Activated gamma-delta T cell (primary cell): ENCODE results near the gene MYO9A.
"Not testable (repeated sequence)": the region's sequence is repeated elsewhere in the genome, so short reads cannot be mapped to it uniquely, and the experiment has no call there.

Source experiments
- DNase-seq: peaks from one replicate; lab custom pipeline; 2025; lab: John Stamatoyannopoulos, UW

MYO9A gene

DNA sequence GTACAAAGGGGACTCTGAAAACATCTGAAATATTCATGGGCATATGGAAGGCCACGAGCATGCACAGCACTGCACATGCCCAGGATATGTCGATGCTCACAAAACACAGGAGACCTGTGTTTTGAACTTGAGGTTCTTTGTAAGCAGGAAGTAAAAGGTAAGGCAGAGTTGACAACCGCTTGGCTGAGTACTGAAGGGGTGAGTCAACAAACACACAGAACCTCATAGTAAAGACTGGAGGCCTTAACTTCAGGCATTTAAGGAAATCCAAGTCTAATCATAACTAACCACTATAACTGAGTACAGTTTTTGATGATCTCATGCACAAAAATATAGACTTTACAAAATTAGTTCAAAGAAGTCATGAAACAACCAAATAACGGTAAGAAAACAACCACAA is 80.6 kb downstream of the MYO9A start:
- DNase-seq, result no peak

DNA sequence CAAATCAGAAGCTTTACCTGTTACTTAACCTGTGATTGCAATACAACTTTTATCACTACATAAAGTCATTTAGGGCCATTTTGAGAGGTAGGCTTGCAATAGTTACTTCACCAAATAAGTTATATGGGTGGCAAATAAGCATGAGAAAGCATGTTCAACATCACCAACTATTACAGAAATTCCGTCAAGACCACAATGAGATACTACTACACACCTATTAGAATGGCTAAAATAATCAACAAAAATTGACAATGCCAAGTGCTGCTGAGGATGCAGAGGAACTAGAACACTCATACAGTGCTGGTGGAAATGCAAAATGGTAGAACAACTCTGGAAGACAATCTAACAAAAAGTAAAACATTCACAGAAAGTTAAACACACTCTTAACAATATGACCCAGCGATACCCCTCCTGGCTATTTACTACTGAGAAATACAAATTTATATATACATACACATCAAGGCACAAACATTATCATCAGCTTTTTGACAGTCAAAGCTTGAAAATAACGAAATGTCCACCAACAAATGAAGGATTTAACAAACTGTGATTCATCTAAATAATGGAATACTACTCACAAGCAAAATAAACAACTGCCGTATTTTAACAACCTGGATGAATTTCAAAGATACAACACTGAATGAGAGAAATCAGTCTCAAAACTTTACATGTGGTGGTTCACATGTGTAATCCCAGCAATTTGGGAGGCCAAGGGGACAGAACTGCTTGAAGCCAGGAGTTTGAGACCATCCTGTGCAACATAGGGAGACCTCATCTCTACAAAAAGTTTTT is 82.9 kb downstream of the MYO9A start:
- DNase-seq, result no peak

DNA sequence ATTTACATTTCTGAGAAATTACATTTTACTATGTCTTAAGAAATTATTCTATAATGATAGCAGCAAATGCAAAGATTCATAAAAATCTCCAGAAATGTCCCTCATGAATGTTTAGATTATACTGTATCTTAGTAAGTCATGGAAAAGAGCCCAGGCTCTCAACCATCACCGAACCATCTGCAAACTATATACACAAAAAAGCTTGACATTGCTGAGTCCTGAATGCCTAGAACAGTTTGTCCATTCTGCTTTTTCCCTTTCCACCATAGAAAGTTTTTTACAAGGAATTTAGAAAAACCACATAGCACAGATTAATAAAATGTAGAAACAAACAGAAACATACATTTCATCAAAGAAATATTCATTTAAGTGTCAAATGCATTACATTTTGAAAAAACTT is 83.6 kb downstream of the MYO9A start:
- DNase-seq, result no peak

DNA sequence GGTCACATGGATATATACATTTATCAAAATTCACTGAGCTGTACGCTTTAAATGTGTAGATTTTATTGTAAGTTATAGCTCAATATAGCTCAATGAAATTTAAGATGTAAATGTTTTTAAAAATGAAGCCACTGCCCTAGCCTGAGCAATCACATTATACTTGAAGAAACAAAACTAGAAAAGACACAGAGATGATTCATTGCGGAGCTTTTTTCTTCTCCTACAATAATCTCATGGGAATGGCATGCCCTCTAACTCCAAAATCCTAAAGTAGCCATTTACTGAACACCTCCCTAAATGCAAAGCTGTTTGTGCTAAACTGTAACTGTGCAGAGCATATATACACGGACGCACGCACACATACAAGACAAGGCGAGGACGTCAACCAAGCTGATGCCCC is 84.2 kb downstream of the MYO9A start:
- no peak for DNase-seq

DNA sequence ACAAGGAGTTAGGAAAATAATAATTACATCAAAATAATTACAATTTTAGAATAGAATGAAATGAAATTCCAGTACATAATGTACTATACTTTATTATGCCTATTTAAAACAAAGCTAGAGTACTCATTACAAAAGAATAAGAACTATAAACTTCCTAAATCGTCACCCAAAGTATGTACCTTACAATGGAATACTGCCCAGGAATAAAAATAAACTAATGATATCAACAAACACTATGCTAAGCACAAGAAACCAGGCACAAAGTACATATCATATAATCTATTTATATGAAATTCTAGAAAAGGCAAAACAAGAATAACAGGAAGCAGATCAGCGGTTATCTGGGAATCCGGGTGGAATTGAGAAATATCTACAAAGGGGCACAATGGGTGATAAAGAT is 84.7 kb downstream of the MYO9A start:
- no peak for DNase-seq

DNA sequence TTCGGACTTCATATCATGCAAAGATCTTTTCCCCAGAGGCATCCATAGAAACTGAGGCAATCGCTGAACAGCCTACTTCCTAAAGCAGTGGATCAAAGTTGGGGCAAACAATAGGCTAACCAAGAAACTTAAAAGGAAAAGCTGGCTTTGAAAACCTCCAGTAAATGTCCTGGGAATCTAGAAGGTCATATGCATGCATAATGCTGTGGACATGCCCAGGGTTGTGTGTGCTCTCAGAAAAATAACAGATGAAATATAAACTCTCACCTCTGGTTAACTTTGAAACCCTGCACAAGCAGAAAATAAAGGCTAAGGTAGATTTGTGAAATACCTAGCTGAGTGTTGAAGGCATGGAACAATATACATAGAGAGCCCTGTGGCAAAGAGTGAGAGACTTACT is 96.3 kb downstream of the MYO9A start:
- DNase-seq, result no peak

DNA sequence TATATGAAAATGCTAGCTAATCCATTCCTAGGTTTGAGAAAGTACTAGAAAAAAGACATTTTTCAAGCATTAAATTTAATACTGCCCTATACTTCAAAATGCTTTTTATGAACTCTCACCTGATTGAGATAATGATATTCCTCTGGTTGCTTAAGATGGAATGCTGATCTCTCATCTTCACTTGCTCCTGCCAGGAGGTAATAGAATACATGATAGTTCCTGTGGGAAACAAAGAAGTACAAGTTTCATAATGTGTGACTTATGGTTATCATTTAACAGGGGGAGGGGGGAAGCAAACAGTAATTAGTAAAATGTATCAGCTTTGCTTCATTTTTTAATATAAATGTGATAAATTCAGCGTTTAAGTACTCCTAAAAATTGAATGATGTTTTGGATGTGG is 97.2 kb downstream of the MYO9A start:
- no peak for DNase-seq

DNA sequence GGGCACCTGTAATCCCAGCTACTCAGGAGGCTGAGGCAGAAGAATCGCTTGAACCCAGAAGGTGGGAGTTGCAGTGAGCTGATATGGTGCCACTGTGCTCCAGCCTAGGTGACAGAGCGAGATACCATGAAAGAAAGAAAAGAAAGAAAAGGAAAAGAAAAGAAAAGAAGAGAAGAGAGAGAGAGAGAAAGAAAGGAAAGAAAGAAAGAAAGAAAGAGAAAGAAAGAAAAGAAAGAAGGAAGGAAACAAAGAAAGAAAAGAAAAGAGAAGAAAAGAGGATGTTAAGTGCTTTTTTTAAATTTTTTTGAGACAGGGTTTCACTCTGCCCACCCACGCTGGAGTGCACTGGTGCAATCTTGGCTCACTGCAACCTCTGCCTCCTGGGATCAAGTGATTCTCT is 103.4 kb downstream of the MYO9A start:
- DNase-seq, result not testable (repeated sequence)

DNA sequence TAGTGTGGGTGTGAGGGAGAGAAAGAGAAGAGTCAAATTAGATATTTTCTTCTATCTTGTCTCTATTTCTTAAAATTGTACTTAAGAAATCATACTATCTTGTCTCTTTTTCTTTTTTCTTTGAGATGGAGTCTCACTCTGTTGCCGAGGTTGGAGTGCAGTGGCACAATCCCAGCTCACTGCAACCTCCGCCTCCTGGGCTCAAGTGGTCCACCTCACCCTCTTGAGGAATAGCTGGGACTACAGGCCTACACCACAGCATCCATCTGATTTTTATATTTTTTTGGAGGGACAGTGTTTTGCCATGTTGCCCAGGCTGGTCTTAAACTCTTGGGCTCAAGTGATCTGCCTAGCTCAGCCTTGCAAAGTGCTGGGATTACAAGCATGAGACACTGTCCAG is 104.2 kb downstream of the MYO9A start:
- DNase-seq, result no peak

DNA sequence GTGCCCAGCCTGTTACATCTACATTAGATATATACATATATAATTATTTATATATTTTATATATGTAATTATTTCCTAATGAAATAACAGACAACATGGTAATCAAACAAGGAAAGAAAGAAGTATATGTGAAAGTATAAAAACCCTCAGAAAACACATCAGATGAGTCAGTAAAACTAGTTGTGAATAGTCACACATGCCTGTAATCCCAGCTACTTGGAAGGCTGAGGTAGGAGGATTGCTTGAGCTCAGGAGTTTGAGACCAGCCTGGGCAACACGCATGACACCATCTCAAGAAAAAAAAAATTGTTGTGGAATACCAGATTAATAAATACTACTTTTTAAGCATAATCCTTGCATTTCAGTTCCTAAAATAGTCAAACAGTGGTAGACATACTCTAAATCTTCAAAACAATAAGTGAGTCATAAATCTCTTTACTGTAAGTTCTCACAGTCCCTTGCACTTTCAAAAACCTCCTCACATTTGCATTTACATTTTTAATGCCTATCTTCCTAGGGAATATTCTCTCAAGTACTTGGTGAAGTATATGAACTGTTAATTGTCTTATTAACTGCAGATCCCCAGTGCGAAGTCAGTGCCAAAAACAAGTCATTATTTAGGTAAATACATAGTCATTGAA is 106.5 kb downstream of the MYO9A start:
- DNase-seq, result no peak

DNA sequence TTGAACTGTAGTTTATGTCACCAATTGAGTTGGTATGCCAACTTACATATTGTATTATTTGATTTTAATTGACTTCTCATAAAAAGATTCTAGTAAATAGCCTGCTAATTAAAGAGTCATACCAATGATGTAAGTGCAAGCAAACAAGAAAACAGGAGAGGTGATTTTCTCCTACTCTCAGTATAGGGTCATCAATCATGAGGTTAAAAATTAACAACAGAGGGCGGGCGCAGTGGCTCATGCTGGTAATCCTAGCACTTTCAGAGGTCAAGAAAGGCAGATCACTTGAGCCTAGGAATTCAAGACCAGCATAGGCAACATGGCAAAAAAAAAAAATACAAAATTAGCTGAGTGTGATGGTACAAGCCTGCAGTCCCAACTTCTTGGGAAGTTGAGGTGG is 108.7 kb downstream of the MYO9A start:
- DNase-seq, result no peak

DNA sequence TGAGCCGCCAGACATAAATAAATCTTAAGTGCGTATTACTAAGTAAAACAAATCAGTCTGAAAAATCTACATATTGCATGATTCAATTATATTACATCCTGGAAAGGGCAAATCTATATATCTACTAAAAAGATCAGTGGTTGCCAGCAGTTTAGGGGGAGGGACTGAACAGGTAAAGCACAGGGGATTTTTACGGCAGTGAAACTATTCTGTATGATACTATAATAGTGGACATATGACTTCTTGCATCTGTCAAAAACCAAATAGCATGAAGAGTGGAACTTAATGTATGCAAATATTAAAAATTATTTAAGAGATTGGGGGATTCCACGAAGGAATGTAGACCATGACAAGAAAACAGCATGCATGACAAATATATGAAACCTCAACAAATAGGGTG is 111.6 kb downstream of the MYO9A start:
- DNase-seq, result no peak

DNA sequence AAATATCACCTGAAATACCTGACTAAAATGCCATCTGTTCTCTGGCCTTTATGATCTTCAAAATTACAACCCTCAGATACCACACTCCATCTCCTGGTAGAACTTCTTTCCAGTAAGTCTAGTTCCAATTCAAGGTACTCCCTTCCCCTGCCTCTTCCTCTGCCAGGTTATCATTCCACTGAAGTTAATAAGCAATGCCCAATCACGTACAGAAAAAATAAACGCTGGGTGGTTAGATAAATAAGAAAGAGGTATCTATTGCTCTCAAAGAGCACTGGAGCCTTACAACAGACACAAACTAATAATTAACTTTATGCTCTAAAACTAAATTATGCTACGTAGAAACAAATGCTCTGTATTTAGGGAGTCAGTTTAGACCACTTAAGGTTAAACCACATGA is 112.5 kb downstream of the MYO9A start:
- no peak for DNase-seq

DNA sequence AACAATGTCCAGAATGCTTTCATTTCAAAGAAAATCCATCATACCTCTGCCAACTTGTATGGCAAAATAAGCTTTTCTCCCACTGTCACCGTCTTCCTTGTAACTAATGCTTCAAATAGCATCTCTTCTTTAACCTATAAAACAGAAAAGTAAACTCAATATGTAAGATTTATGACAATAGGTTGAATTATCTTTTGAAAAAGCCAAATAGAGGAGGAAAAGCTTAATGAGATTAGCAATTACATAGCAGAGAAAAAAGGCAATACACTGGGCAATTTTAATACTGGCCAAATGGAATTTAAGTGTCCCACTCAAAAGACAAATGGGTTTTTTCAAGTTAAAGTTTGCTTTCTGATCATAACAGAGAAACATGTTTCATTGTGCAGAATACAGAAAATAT is 118.1 kb downstream of the MYO9A start:
- no peak for DNase-seq

DNA sequence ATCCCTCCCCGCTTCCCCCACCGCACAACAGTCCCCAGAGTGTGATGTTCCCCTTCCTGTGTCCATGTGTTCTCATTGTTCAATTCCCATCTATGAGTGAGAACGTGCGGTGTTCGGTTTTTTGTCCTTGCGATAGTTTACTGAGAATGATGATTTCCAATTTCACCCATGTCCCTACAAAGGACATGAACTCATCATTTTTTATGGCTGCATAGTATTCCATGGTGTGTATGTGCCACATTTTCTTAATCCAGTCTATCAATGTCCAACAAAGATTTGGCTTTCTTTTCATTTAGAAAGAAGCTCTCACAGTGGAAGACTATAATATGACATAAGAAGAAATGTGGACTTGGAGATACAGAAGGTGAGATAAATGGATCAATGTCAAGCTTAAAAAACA is 119.2 kb downstream of the MYO9A start:
- DNase-seq, result not testable (repeated sequence)

DNA sequence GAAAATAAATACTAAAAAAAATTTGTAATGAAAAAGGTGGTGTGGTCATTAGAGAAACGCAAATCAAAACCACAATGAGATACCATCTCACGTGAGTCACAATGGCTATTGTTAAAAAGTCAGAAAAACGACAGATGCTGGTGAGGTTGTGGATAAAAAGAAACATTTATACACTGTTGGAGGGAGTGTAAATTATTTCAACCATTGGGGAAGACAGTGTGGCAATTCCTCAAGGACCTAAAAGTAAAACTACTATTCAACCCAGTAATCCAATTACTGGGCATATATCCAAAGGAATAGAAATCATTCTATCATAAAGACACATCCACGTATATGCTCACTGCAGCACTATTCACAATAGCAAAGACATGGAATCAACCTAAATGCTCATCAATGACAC is 120.3 kb downstream of the MYO9A start:
- DNase-seq, result no peak

DNA sequence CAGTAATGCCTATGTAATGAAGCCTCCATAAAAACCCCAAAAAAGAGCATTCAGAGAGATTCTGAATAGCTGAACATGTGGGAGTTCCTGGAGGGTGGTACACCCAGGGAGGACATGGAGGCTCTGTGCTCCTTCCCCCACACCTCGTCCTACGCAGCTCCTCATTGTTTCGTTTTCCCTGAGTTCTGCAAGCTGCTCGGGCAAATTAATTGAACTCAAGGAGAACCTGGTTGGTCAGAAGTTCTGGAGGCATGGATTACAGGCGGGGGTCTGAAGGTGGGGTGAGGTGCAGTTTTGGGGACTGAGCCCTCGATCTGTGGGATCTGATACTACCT is 142.2 kb downstream of the MYO9A start:
- DNase-seq, result no peak

DNA sequence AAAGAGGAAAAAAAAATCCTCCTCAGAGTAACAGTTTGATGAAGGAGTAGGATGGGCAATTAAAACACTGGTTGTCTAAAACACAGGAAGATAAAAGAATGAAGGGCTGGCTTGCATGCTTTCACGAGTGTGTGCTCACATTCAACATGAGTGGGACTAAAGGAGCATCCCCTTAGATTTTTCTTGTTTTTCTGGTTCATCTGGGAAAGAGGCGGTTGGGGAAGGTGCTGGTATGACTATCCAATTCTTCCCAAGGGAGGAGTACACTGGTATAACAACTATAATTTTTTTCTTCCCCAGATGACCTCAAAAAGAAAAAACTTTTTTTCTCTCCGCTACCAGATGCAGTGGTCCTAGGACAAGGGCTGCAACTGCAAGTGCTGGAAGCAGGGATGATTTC is 143.7 kb downstream of the MYO9A start:
- no peak for DNase-seq

DNA sequence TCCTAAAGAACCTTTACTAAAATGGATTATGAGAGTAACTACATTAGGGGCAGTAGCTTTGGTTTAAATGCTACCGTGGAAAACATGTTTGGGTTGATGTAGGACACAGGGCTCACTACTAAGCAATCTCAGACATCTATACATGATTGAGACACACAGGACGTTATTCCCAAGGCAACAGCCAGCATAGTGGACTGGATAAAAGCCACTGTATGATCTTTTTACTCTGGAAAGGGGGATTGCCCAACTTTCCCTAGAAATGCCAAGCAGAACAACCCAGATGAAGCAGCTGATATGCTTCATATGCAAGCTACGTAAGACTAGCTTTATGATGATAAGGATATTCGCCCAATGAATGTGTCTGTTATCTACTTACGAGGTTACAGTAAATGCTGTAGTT is 144.6 kb downstream of the MYO9A start:
- DNase-seq, result no peak

DNA sequence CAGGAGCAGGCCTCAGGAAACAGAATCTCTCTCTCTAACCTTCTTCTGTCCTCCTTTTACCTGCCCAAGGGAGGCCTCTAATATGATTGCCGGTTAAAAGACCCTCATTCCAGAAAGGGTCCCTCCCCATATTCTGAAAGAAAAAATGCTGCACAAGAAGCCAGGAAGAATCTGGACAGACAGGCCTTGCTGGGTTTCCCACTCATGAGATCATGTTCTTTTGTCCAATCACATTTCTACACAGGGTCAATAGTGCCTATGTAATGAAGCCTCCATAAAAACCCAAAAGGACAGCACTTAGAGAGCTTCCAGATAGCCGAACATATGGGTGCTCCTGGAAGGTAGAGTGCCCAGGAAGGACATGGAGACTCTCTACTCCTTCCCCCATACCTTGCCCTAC is 146.0 kb downstream of the MYO9A start:
- no peak for DNase-seq

DNA sequence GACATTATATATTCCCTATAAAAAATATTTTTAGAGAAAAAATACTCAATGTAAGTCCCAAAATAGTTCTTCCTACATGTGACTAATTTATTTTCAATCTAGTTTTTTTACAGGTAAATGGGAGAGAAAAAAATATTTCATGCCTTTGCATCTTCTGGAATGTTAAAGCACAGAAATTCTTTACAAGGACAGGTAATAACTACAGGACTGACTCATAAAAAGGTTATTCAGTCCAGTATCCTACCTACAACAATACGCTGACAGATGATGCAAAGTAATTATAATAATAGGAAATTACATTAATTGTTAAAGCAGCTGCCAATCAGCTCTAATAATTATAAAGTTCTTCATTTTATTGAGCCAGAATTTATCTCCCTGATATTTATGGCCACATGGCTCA is 147.5 kb downstream of the MYO9A start:
- no peak for DNase-seq

DNA sequence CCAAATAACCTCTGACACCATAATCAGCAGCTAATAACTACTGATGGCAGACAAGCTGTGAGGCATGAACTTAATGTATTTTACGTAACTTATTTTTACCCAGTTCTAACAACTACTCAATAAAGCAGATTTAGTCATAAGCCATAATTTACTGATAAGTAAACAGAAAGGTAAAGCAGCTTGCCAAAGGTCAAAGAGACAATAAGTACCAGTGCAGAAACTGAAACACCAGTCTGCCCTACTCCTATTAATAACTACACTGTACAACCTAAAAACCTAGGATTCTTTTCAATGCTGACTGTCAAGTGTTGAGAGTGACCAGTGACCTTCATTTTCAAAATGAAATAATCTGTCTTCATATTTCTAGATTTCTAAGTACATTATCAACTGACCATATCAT is 155.4 kb downstream of the MYO9A start:
- no peak for DNase-seq

DNA sequence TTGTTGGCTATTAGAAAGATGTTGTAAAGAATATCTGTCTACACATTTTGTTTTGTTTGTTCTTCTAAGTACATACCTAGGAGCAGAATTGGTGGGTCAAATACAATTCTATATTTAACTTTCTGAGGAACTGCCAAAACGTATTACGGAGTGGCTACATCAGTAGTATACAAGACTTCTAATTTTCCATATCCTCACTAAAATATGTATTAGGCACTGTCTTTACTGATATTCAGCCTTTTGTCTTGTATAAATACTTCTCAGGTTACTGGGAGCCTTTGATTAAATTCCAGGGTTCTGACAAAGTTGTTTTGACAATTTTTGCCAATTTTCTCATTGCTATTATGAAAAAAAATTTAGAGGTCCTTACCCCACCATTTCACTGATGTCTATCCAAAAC is 160.9 kb downstream of the MYO9A start:
- no peak for DNase-seq

DNA sequence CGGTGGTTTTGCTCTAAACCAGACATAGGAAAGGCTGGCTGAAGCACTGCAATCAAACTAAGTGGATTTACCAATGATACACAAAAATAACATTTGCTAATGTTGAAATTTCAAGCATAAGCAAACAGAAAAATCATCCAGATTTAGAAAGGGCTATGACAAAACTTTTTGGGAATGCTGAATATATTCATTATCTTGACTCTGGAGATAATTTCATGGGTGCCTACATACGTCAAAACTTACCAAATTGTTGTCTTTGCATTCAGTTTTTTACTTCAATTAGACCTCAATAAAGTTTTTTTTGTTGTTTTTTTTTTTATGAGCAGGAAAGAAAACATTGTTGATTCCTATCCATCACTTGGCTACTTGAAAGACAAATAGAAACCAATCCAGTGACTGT is 166.8 kb downstream of the MYO9A start:
- no peak for DNase-seq
